ENCODE data around the gene CELF1.

The CELF1 gene

GRCh38 chr11:47508240-47508957, 44.5 kb downstream of the CELF1 start:
- H3K9me3 ChIP-seq (ENCODE audit: low read length): no peaks in the 10 kb centered on the region
- H3K4me3 ChIP-seq (ENCODE audit: low read length): no peak overlapping the region
- peaks cover 18% of the 10 kb centered on the region for H3K4me1 ChIP-seq (ENCODE audit: insufficient read depth, low read length)
- H3K36me3 ChIP-seq (ENCODE audit: insufficient read depth, low read length): peaks cover 6% of the 10 kb centered on the region
- no peaks in the 10 kb centered on the region for H3K27me3 ChIP-seq (ENCODE audit: insufficient read depth, low read length)
- H2AFZ ChIP-seq (ENCODE audit: low read depth, low read length): no peak overlapping the region

GRCh38 chr11:47507563-47508239, 45.2 kb downstream of the CELF1 start:
- Histone ChIP-seq H3K27me3 (ENCODE audit: insufficient read depth, low read length) (no peaks in the 10 kb centered on the region), H2AFZ (ENCODE audit: low read depth, low read length) (no peak overlapping the region), H3K4me3 (ENCODE audit: low read length) (no peak overlapping the region), H3K36me3 (ENCODE audit: insufficient read depth, low read length) (peaks cover 6% of the 10 kb centered on the region), H3K4me1 (ENCODE audit: insufficient read depth, low read length) (peaks cover 18% of the 10 kb centered on the region), H3K9me3 (ENCODE audit: low read length) (no peaks in the 10 kb centered on the region)

- Histone ChIP-seq H3K4me1 (ENCODE audit: insufficient read depth, low read length) (peaks cover 18% of the 10 kb centered on the region), H3K4me3 (ENCODE audit: low read length) (no peak overlapping the region), H3K9me3 (ENCODE audit: low read length) (no peaks in the 10 kb centered on the region), H2AFZ (ENCODE audit: low read depth, low read length) (no peak overlapping the region), H3K36me3 (ENCODE audit: insufficient read depth, low read length) (peaks cover 6% of the 10 kb centered on the region), H3K27me3 (ENCODE audit: insufficient read depth, low read length) (no peaks in the 10 kb centered on the region)
Observed at GRCh38 chr11:47506795-47507562, 46.0 kb downstream of the CELF1 start.

GRCh38 chr11:47506373-47506772, 46.6 kb downstream of the CELF1 start:
- H3K4me3 ChIP-seq (ENCODE audit: low read length): no peak overlapping the region
- no peaks in the 10 kb centered on the region for H3K27me3 ChIP-seq (ENCODE audit: insufficient read depth, low read length)
- H3K4me1 ChIP-seq (ENCODE audit: insufficient read depth, low read length): peaks cover 18% of the 10 kb centered on the region
- no peak overlapping the region for H2AFZ ChIP-seq (ENCODE audit: low read depth, low read length)
- H3K9me3 ChIP-seq (ENCODE audit: low read length): no peaks in the 10 kb centered on the region
- H3K36me3 ChIP-seq (ENCODE audit: insufficient read depth, low read length): peaks cover 6% of the 10 kb centered on the region

- Histone ChIP-seq H3K4me1 (ENCODE audit: insufficient read depth, low read length) (peaks cover 21% of the 10 kb centered on the region), H3K4me3 (ENCODE audit: low read length) (no peak overlapping the region), H3K9me3 (ENCODE audit: low read length) (no peaks in the 10 kb centered on the region), H3K27me3 (ENCODE audit: insufficient read depth, low read length) (no peaks in the 10 kb centered on the region), H3K36me3 (ENCODE audit: insufficient read depth, low read length) (peaks cover 2% of the 10 kb centered on the region), H2AFZ (ENCODE audit: low read depth, low read length) (no peak overlapping the region)
Observed at GRCh38 chr11:47504910-47505309, 48.0 kb downstream of the CELF1 start.

- H3K4me3 ChIP-seq (ENCODE audit: low read length): no peak overlapping the region
- H3K4me1 ChIP-seq (ENCODE audit: insufficient read depth, low read length): peaks cover 21% of the 10 kb centered on the region
- H2AFZ ChIP-seq (ENCODE audit: low read depth, low read length): no peak overlapping the region
- H3K27me3 ChIP-seq (ENCODE audit: insufficient read depth, low read length): no peaks in the 10 kb centered on the region
- peaks cover 2% of the 10 kb centered on the region for H3K36me3 ChIP-seq (ENCODE audit: insufficient read depth, low read length)
- no peaks in the 10 kb centered on the region for H3K9me3 ChIP-seq (ENCODE audit: low read length)
Observed at GRCh38 chr11:47503227-47503626, 49.7 kb downstream of the CELF1 start.

- no peaks in the 10 kb centered on the region for H3K9me3 ChIP-seq (ENCODE audit: low read length)
- H3K4me3 ChIP-seq (ENCODE audit: low read length): no peak overlapping the region
- no peaks in the 10 kb centered on the region for H3K27me3 ChIP-seq (ENCODE audit: insufficient read depth, low read length)
- no peak overlapping the region for H2AFZ ChIP-seq (ENCODE audit: low read depth, low read length)
- peaks cover 2% of the 10 kb centered on the region for H3K36me3 ChIP-seq (ENCODE audit: insufficient read depth, low read length)
- peaks cover 16% of the 10 kb centered on the region for H3K4me1 ChIP-seq (ENCODE audit: insufficient read depth, low read length)
Observed at GRCh38 chr11:47502767-47503166, 50.2 kb downstream of the CELF1 start.

GRCh38 chr11:47501101-47501500, 51.8 kb downstream of the CELF1 start:
- H3K4me3 ChIP-seq (ENCODE audit: low read length): no peak overlapping the region
- H3K9me3 ChIP-seq (ENCODE audit: low read length): no peaks in the 10 kb centered on the region
- no peak overlapping the region for H2AFZ ChIP-seq (ENCODE audit: low read depth, low read length)
- peaks cover 7% of the 10 kb centered on the region for H3K36me3 ChIP-seq (ENCODE audit: insufficient read depth, low read length)
- peaks cover 6% of the 10 kb centered on the region for H3K4me1 ChIP-seq (ENCODE audit: insufficient read depth, low read length)
- no peaks in the 10 kb centered on the region for H3K27me3 ChIP-seq (ENCODE audit: insufficient read depth, low read length)

- Histone ChIP-seq H3K27me3 (ENCODE audit: insufficient read depth, low read length) (no peaks in the 10 kb centered on the region), H3K4me1 (ENCODE audit: insufficient read depth, low read length) (peaks cover 16% of the 10 kb centered on the region), H3K4me3 (ENCODE audit: low read length) (no peak overlapping the region), H3K36me3 (ENCODE audit: insufficient read depth, low read length) (peaks cover 13% of the 10 kb centered on the region), H2AFZ (ENCODE audit: low read depth, low read length) (no peak overlapping the region), H3K9me3 (ENCODE audit: low read length) (no peaks in the 10 kb centered on the region)
Observed at GRCh38 chr11:47500121-47500520, 52.8 kb downstream of the CELF1 start.

- Histone ChIP-seq H3K9me3 (ENCODE audit: low read length) (no peaks in the 10 kb centered on the region), H3K4me1 (ENCODE audit: insufficient read depth, low read length) (peaks cover 20% of the 10 kb centered on the region), H3K4me3 (ENCODE audit: low read length) (no peak overlapping the region), H2AFZ (ENCODE audit: low read depth, low read length) (no peak overlapping the region), H3K36me3 (ENCODE audit: insufficient read depth, low read length) (peaks cover 14% of the 10 kb centered on the region), H3K27me3 (ENCODE audit: insufficient read depth, low read length) (no peaks in the 10 kb centered on the region)
Observed at GRCh38 chr11:47499614-47500013, 53.3 kb downstream of the CELF1 start.

GRCh38 chr11:47499161-47499560, 53.8 kb downstream of the CELF1 start:
- Histone ChIP-seq H3K9me3 (ENCODE audit: low read length) (no peaks in the 10 kb centered on the region), H3K4me1 (ENCODE audit: insufficient read depth, low read length) (peaks cover 20% of the 10 kb centered on the region), H3K4me3 (ENCODE audit: low read length) (no peak overlapping the region), H3K27me3 (ENCODE audit: insufficient read depth, low read length) (no peaks in the 10 kb centered on the region), H2AFZ (ENCODE audit: low read depth, low read length) (no peak overlapping the region), H3K36me3 (ENCODE audit: insufficient read depth, low read length) (peaks cover 14% of the 10 kb centered on the region)

- H3K4me1 ChIP-seq (ENCODE audit: insufficient read depth, low read length): peaks cover 20% of the 10 kb centered on the region
- H3K36me3 ChIP-seq (ENCODE audit: insufficient read depth, low read length): peaks cover 15% of the 10 kb centered on the region
- no peaks in the 10 kb centered on the region for H3K9me3 ChIP-seq (ENCODE audit: low read length)
- H2AFZ ChIP-seq (ENCODE audit: low read depth, low read length): no peak overlapping the region
- H3K4me3 ChIP-seq (ENCODE audit: low read length): no peak overlapping the region
- no peaks in the 10 kb centered on the region for H3K27me3 ChIP-seq (ENCODE audit: insufficient read depth, low read length)
Observed at GRCh38 chr11:47498584-47499152, 54.3 kb downstream of the CELF1 start.

GRCh38 chr11:47498149-47498548, 54.8 kb downstream of the CELF1 start:
- H3K4me1 ChIP-seq (ENCODE audit: insufficient read depth, low read length): peaks cover 20% of the 10 kb centered on the region
- no peak overlapping the region for H2AFZ ChIP-seq (ENCODE audit: low read depth, low read length)
- peaks cover 15% of the 10 kb centered on the region for H3K36me3 ChIP-seq (ENCODE audit: insufficient read depth, low read length)
- no peak overlapping the region for H3K4me3 ChIP-seq (ENCODE audit: low read length)
- no peaks in the 10 kb centered on the region for H3K27me3 ChIP-seq (ENCODE audit: insufficient read depth, low read length)
- no peaks in the 10 kb centered on the region for H3K9me3 ChIP-seq (ENCODE audit: low read length)
